Tibial nerve (tissue), 3 donors: Measurements from ENCODE around the gene OR2S2.

Experiments
- CTCF ChIP-seq, 5 experiments: fragments of 200-600 bp in 3 of 5; fragments of 450-650 bp in 2 of 5; sonication (generic) in 3 of 5; IDR thresholded peaks; one replicate each; pipeline ENCODE4 v1.5.1; 2016 to 2019; ENCODE audit warnings: antibody characterized with exemption in 5 of 5, mild to moderate bottlenecking in 3 of 5, moderate library complexity in 2 of 5
- POLR2A ChIP-seq, 2 donors: fragments of 450-650 bp; IDR thresholded peaks; one replicate each; pipeline ENCODE4 v1.6.1; 2017; ENCODE audit warnings: antibody characterized with exemption in 2 of 2, mild to moderate bottlenecking in 2 of 2, moderate library complexity in 2 of 2

GRCh38 chr9:35993976-35994720 lies 36.2 kb upstream of the OR2S2 start:
- TF ChIP-seq POLR2A (IDR thresholded peaks at IDR 0.05) (no peak), CTCF (IDR thresholded peaks at IDR 0.05) (no peak)
